Activated T-cell treated with anti-CD3 and anti-CD28 coated beads, Interleukin-2, amount 50 U/mL, for 72 hours (primary cell): Measurements from ENCODE around the gene SLC28A1. TPM values are rescaled to one million over a fixed set of nuclear protein-coding genes. Genes with fewer than 3 reads are reported as not detected.
"Not testable (repeated sequence)": the region's sequence is repeated elsewhere in the genome, so short reads cannot be mapped to it uniquely, and the experiment has no call there.

Source experiments
- ATAC-seq, 2 donors: fragments of 150-1000 bp; cut with Tn5 transposase; replicated peaks in 1 of 2; 2 replicates each; pipeline ENCODE4 v1.10.0; 2021; ENCODE audit warnings: moderate library complexity in 2 of 2, mild to moderate bottlenecking in 1 of 2
- DNase-seq, 2 donors: peaks; one replicate each; pipeline ENCODE4 v3.0.0; 2021 to 2022; ENCODE audit warnings: mixed read lengths in 1 of 2
- H3K27ac Mint-ChIP-seq: one replicate; pipeline ENCODE4 v1.8.0; 2022; ENCODE audit warnings: mild to moderate bottlenecking, moderate library complexity, mixed read lengths
- H3K27me3 Mint-ChIP-seq: one replicate; pipeline ENCODE4 v1.8.0; 2022; ENCODE audit warnings: low read depth, mixed read lengths
- H3K36me3 Mint-ChIP-seq, 2 donors: one replicate each; pipeline ENCODE4 v1.8.0; 2022; ENCODE audit warnings: mixed read lengths in 2 of 2, mild to moderate bottlenecking in 1 of 2; ENCODE audit not compliant: insufficient read depth in 2 of 2
- H3K4me1 Mint-ChIP-seq: one replicate; pipeline ENCODE4 v1.8.0; 2022; ENCODE audit warnings: low read depth, mixed read lengths
- H3K4me3 Mint-ChIP-seq, 2 donors: one replicate each; pipeline ENCODE4 v1.8.0; 2022; ENCODE audit warnings: mild to moderate bottlenecking in 2 of 2, mixed read lengths in 2 of 2, moderate library complexity in 2 of 2
- H3K9me3 Mint-ChIP-seq, 2 donors: one replicate each; pipeline ENCODE4 v1.8.0; 2022; ENCODE audit warnings: mixed read lengths in 2 of 2
- total RNA-seq, 2 donors: library from RNA; stranded (reverse); gene quantifications; one replicate each; pipeline ENCODE4 v1.2.3, GENCODE V29; 2022

SLC28A1 gene
- total RNA-seq, 2 donors from 2014 or later, result not detected

GRCh38 chr15:84868037-84868880, 16.2 kb upstream of the SLC28A1 start:
- Mint-ChIP-seq H3K27ac (no peak overlapping the region), H3K9me3 (no peaks in the 10 kb centered on the region), H3K36me3 (no peaks in the 10 kb centered on the region), H3K4me3 (no peak overlapping the region), H3K4me1 (no peaks in the 10 kb centered on the region), H3K27me3 (no peaks in the 10 kb centered on the region)
- ATAC-seq, result no peak
- DNase-seq, result no peak

- no peak for ATAC-seq
These were observed 15.0 kb upstream of the SLC28A1 start for GRCh38 chr15:84869510-84869909.

GRCh38 chr15:84871428-84871985, 13.0 kb upstream of the SLC28A1 start:
- Mint-ChIP-seq H3K4me3 (no peak overlapping the region), H3K4me1 (no peaks in the 10 kb centered on the region)
- no peak for ATAC-seq

More at GRCh38 chr15:84869510-84869909, 15.0 kb upstream of the SLC28A1 start:
- no peaks in the 10 kb centered on the region for H3K27me3 Mint-ChIP-seq
- no peaks in the 10 kb centered on the region for H3K36me3 Mint-ChIP-seq
- no peaks in the 10 kb centered on the region for H3K4me1 Mint-ChIP-seq
- no peak for DNase-seq
- no peak overlapping the region for H3K27ac Mint-ChIP-seq
- H3K4me3 Mint-ChIP-seq, result no peak overlapping the region
- no peaks in the 10 kb centered on the region for H3K9me3 Mint-ChIP-seq

GRCh38 chr15:84872009-84872910, 12.2 kb upstream of the SLC28A1 start:
- no peak overlapping the region for H3K4me3 Mint-ChIP-seq
- H3K36me3 Mint-ChIP-seq, result no peaks in the 10 kb centered on the region
- ATAC-seq (no peak), DNase-seq (no peak)
- H3K4me1 Mint-ChIP-seq, result no peaks in the 10 kb centered on the region
- no peaks in the 10 kb centered on the region for H3K27me3 Mint-ChIP-seq
- no peak overlapping the region for H3K27ac Mint-ChIP-seq
- no peaks in the 10 kb centered on the region for H3K9me3 Mint-ChIP-seq

More at GRCh38 chr15:84871428-84871985, 13.0 kb upstream of the SLC28A1 start:
- H3K27ac Mint-ChIP-seq, result no peak overlapping the region
- no peaks in the 10 kb centered on the region for H3K9me3 Mint-ChIP-seq
- DNase-seq, result no peak
- H3K36me3 Mint-ChIP-seq, result no peaks in the 10 kb centered on the region
- H3K27me3 Mint-ChIP-seq, result no peaks in the 10 kb centered on the region

- Mint-ChIP-seq H3K4me1 (no peaks in the 10 kb centered on the region), H3K36me3 (no peaks in the 10 kb centered on the region), H3K27me3 (no peaks in the 10 kb centered on the region), H3K9me3 (no peaks in the 10 kb centered on the region), H3K27ac (no peak overlapping the region), H3K4me3 (no peak overlapping the region)
- DNase-seq, result no peak
- ATAC-seq, result no peak
These were observed 10.5 kb upstream of the SLC28A1 start for GRCh38 chr15:84873997-84874396.

GRCh38 chr15:84874981-84875699, 9.3 kb upstream of the SLC28A1 start:
- DNase-seq, result no peak
- no peaks in the 10 kb centered on the region for H3K36me3 Mint-ChIP-seq
- ATAC-seq, result no peak

GRCh38 chr15:84876269-84876668, 8.2 kb upstream of the SLC28A1 start:
- no peaks in the 10 kb centered on the region for H3K27me3 Mint-ChIP-seq
- H3K4me3 Mint-ChIP-seq, result no peak overlapping the region
- no peaks in the 10 kb centered on the region for H3K36me3 Mint-ChIP-seq
- H3K9me3 Mint-ChIP-seq, result no peaks in the 10 kb centered on the region
- no peak overlapping the region for H3K27ac Mint-ChIP-seq
- DNase-seq, result no peak
- ATAC-seq, result no peak
- no peaks in the 10 kb centered on the region for H3K4me1 Mint-ChIP-seq

More at GRCh38 chr15:84874981-84875699, 9.3 kb upstream of the SLC28A1 start:
- no peaks in the 10 kb centered on the region for H3K4me1 Mint-ChIP-seq
- no peak overlapping the region for H3K4me3 Mint-ChIP-seq
- H3K27ac Mint-ChIP-seq, result no peak overlapping the region
- H3K27me3 Mint-ChIP-seq, result no peaks in the 10 kb centered on the region
- no peaks in the 10 kb centered on the region for H3K9me3 Mint-ChIP-seq

- not testable (repeated sequence) for H3K27ac Mint-ChIP-seq, ATAC-seq, H3K9me3 Mint-ChIP-seq, H3K4me3 Mint-ChIP-seq, H3K36me3 Mint-ChIP-seq, H3K27me3 Mint-ChIP-seq, DNase-seq, H3K4me1 Mint-ChIP-seq
These were observed 6.8 kb upstream of the SLC28A1 start for GRCh38 chr15:84877701-84878100.

- Mint-ChIP-seq H3K27ac (no peak overlapping the region), H3K27me3 (no peaks in the 10 kb centered on the region)
These were observed 6.0 kb upstream of the SLC28A1 start for GRCh38 chr15:84878504-84878903.

GRCh38 chr15:84879088-84879780, 5.2 kb upstream of the SLC28A1 start:
- Mint-ChIP-seq H3K27me3 (no peaks in the 10 kb centered on the region), H3K27ac (no peak overlapping the region), H3K4me1 (no peaks in the 10 kb centered on the region), H3K36me3 (no peaks in the 10 kb centered on the region), H3K9me3 (no peaks in the 10 kb centered on the region), H3K4me3 (no peak overlapping the region)
- ATAC-seq, result no peak
- DNase-seq, result no peak

More at GRCh38 chr15:84878504-84878903, 6.0 kb upstream of the SLC28A1 start:
- Mint-ChIP-seq H3K4me3 (no peak overlapping the region), H3K4me1 (no peaks in the 10 kb centered on the region), H3K9me3 (no peaks in the 10 kb centered on the region), H3K36me3 (no peaks in the 10 kb centered on the region)
- ATAC-seq (peak; percentile 74 to 79), DNase-seq (peak; percentile 66 to 73)

GRCh38 chr15:84880007-84880406, 4.5 kb upstream of the SLC28A1 start:
- H3K36me3 Mint-ChIP-seq, result no peaks in the 10 kb centered on the region
- H3K27me3 Mint-ChIP-seq, result no peaks in the 10 kb centered on the region
- no peaks in the 10 kb centered on the region for H3K4me1 Mint-ChIP-seq
- no peaks in the 10 kb centered on the region for H3K9me3 Mint-ChIP-seq
- DNase-seq (no peak), ATAC-seq (no peak)
- H3K4me3 Mint-ChIP-seq, result no peak overlapping the region
- no peak overlapping the region for H3K27ac Mint-ChIP-seq

GRCh38 chr15:84880822-84881519, 3.5 kb upstream of the SLC28A1 start:
- DNase-seq (no peak), ATAC-seq (no peak)
- Mint-ChIP-seq H3K36me3 (no peaks in the 10 kb centered on the region), H3K9me3 (no peaks in the 10 kb centered on the region), H3K27me3 (no peaks in the 10 kb centered on the region), H3K4me1 (no peaks in the 10 kb centered on the region), H3K4me3 (no peak overlapping the region), H3K27ac (no peak overlapping the region)
